GM21825 (cell line): Measurements from ENCODE around the gene ADAM19.
"Not testable (repeated sequence)": the region's sequence is repeated elsewhere in the genome, so short reads cannot be mapped to it uniquely, and the experiment has no call there.

Experiments used
- ATAC-seq: cut with Tn5 transposase; IDR thresholded peaks from one replicate; pipeline ENCODE4 v1.9.1; 2021; ENCODE audit warnings: mild to moderate bottlenecking, moderate library complexity; ENCODE audit not compliant: unreplicated experiment

ADAM19 gene

DNA sequence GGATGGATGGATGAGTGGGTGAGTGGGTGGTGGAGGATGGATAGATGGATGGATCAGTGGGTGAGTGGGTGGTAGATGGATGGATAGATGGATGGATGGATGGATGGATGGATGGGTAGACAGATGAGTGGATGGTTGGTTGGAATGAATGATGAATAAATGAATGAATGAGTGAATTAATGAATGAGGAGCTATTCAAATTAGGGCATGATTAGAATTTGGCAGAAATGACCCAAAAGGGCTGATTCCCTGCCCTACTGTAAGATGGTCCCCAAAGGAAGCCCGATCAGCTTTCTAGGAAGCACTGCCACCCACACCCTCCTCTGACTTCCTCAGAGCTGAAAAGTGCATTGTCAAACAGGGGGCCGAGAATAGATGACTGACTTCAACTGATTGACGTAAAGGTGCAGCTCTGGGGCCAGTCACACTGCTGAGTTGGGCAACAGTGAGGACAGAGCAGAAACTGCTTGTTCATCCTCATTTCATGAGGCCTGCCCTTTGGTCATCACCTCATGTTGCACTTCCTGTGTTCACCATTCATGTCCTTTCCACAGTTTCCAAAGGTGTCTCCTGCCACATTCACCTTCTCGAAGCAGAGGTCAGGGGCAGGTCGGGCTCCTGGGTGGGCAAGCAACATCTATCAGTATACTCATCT lies 81.3 kb downstream of the ADAM19 start:
- no peak for ATAC-seq

GRCh38 chr5:157492886-157493285 lies 82.7 kb downstream of the ADAM19 start:
- no peak for ATAC-seq

DNA sequence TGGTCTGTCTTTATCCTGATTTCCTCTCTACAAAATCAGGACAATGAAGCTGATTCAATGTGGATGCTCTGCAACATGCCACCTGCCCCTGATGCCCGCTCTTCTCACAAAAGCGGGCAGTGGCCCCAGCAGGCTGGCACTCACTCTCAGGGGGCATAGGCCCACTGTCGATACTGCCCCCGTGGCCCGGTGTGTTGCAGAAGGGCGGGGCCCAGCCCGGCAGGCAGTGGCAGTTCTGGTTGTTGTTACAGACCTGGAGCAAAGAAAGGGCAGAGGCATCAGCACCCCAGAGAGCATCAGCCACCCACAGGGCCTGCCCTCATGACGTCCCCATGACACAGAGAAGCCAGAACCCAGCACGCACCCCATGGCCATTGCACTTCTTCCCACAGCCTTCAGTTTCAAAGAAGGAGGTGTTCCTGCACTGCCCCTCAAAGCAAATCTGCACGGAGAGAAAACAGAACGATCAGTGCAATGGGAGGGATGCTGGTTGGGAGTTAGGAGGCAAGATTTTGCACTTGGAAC lies 84.0 kb downstream of the ADAM19 start:
- no peak for ATAC-seq

DNA sequence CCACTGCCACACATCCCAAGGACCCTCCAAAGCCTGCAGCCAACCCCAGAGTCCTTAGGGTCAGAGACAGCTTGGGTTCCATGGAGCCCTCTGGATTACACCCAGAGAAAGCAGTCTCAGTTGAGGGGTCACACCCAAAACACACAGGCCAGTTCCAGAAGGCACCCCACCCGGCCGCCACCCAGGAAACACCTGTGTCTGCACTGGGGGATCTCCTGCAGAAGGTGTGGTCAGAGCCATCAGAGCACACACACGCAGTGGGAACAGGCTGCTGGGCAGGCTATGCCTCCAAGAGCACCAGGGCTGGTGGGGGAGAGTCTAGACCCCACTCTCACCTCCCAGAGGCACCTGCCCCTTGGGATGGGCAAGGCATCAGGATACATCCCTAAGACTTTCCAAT lies 88.2 kb downstream of the ADAM19 start:
- ATAC-seq = peak; percentile 57

GRCh38 chr5:157486861-157487260 lies 88.7 kb downstream of the ADAM19 start:
- ATAC-seq = peak; percentile 44

- peak; percentile 57 for ATAC-seq
Observed at GRCh38 chr5:157486221-157486681, 89.3 kb downstream of the ADAM19 start.

GRCh38 chr5:157485811-157486210 lies 89.8 kb downstream of the ADAM19 start:
- peak; percentile 33 for ATAC-seq

DNA sequence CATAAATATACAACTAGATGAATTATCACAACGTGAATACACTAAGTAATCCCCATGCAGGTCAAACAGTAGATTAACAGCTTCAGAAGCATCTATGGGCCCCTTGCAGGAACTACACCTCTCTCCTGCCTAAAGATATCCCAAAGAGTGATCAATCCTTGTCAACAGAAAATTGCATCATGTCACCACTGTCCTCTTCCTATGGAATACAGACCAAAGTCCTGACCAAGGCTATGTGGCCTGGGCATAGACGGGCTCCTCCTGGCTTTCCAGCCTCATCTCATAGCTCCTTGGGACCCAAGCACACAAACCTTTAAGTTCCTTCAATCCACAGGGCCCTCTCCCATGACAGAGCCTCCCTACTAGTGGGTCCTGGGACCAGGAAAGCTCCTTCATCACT lies 90.2 kb downstream of the ADAM19 start:
- ATAC-seq = no peak

DNA sequence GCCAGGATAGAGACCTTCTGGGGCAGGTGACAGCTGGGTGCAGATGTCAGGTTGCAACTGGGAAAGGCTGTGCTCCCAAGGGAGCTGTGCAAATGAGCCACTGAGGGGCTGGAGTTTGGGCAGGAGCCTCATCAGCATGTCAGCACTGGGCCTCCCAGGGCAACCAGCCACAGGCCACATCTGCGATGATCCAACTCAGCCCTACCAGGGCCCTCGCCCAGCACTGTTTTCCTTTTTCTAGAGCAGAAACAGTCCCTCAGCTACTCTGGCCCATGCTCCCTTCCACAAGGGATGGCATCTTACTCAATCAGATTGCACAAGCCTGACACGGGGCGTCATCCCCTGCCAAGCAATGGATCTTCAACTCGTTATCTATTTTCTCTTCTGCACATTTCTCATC lies 90.8 kb downstream of the ADAM19 start:
- ATAC-seq = no peak

GRCh38 chr5:157482702-157483101 lies 92.9 kb downstream of the ADAM19 start:
- not testable (repeated sequence) for ATAC-seq

DNA sequence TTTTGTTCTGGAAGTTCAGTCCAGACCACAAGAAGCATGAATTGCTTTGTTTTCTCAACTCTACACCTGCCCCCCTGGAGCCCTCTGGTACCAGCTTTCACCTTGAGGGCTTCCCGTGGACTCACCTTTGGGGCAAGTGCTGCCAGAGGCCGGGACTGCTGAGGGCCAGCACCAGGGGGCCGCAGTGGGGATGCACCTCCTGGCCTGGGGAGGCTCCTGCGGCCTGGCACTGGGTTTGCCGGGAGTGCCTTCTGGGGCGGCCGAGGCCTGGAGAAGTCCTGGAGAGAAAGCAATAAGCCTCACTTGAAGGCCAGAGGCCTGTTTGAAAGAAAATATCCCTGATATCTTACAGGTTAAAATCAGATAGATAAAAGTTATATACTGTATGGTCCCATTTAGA lies 93.9 kb downstream of the ADAM19 start:
- ATAC-seq = no peak

DNA sequence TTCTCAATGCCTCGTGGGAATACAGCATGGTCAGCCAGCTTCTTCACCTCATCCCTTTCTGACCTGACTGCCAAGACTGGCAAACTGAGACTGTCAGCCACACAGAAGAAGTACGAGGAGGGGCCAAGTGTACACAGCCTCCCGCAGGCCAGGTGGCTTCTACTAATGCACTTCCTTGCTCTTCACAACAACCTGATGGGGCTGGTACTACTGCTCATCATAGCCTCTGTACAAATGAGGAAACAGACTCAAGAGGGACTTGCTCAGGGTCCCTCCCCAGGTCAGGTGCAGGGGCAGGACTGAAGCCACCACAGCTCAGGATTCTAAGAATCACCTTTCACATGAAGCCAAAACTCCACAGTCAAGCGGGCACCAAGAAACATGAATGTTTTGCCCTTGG lies 94.3 kb downstream of the ADAM19 start:
- no peak for ATAC-seq

GRCh38 chr5:157479612-157480510 lies 95.7 kb downstream of the ADAM19 start:
- ATAC-seq = no peak

DNA sequence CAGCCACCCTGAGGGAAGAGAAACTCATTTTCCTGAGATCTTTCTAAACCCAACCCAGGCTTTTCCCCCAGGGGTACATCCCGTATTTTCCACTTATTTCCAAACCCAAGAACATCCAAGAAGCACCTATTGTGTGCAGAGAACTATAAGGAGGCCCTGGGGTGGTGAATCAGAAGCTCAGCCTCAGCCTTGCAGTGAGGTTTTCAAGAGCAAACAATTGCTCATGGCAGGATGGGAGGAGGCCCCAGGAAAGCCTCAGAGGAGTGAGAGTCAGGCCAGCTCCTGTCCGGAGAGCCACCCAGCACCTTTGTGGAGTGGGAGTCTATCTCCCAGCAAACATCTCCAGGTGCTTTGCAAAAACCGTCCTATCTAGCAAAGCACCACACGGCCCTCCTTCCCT lies 96.4 kb downstream of the ADAM19 start:
- no peak for ATAC-seq

DNA sequence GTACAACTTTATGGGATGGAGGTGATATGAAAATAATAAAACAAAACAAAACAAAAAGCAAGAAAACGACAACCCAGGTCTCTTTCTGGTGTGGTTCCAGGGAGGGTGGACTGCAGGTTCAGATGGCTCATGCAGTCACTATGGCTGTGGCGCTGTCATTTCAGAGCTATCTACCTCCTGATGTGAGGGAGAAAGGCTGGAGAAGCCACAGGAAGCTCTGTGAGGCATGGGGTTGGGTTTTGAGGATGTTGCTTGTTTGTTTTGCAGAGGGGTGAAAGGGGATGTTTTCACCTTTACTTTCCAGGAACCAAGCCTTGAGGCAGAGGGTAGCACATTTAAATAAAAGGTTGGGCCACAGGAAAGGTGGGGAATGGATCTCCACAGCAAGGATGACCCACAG lies 96.8 kb downstream of the ADAM19 start:
- no peak for ATAC-seq

DNA sequence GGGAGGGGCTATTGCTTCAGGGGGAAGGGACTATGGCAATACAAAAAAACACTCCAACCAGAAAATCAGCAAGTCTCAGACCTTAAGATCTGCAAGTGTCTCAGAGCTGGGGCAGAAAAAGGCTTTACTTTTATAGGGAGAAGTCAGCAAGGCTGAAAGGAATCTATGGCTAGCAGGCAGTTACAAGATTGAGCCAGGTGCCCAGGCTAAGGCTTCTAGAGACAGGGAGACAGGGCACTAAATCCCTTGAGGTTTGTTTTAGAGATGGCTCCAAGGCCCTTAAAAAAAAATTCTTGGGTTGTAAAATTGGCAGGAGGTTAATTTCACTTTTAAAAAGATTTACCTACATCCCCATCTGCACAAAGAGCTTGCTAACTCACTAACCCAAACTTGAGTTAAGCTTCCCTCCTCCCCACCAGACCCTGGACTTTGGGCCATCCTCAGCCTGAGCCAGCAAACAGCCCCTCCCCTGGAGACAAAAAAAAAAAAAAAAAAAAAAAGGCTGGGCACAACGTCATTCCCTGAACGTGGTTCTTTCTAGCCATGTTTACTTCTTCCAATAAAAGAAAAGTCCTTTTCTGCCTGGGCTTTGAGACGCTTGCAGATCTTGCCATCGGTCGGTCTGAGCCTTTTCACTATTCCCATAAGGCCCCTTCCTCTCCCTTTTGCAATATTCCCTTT lies 97.6 kb downstream of the ADAM19 start:
- ATAC-seq = no peak

GRCh38 chr5:157476702-157477408 lies 98.7 kb downstream of the ADAM19 start:
- no peak for ATAC-seq

DNA sequence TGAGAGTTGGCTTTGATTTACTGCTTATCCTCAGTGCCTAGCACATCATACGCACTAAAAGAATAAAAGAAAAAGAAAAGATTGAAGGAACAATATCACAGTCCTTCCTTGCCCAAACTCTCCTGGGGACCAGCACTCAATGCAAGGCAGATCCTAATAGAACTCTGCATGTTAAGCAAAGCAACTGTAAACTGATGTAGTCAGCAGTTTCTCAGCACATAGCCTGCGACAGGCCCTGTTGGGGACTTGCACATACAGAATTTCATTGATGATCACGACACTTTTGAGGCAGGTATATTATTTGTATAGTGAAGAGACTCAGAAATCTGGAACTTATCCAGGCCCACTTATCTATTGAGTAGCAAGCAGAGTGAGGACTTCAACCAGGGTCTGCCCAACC lies 100.1 kb downstream of the ADAM19 start:
- no peak for ATAC-seq

DNA sequence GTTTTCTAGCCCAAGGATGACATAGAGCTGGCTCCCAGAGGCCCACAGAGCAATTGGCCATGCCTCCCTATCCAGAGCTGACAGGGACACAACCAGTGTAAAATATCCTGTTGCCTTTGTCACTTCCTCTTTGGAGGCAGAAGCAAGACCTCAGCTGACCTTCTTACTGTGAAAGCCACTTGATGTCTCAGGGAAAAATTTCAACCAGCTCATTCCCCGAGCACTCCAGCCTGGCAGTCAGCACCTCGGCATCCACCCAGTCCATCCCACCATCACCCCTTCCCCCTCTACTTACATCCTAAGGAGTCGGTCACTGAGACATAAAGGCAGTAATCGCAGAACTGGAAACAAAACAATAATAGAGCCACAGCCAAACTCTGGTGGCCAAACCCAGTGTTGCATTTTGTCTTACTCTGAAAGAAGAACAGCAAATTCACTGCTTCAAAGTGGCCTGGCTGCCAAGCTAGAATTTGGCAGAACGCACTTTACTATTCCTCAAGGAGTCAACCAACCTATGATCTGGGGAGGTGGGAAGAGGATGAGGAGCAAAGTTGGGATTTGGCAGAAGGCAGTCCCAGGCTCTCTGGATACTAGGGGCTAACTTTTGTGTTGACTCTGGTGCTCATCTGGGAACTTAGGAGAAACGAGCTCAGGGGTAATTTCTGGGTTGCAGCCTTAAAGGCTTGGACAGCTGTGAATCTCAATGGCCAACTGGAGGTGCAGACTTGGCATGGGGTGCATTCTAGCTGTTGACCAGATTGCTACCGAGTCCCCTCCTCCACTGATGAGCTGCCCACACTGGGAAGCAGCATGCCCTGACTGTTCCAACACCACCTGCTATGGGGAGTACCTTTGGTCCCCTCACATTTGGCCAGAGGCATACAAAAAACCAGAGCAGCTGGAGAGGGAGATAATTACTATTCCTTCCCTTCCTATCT lies 101.9 kb downstream of the ADAM19 start:
- ATAC-seq = no peak

DNA sequence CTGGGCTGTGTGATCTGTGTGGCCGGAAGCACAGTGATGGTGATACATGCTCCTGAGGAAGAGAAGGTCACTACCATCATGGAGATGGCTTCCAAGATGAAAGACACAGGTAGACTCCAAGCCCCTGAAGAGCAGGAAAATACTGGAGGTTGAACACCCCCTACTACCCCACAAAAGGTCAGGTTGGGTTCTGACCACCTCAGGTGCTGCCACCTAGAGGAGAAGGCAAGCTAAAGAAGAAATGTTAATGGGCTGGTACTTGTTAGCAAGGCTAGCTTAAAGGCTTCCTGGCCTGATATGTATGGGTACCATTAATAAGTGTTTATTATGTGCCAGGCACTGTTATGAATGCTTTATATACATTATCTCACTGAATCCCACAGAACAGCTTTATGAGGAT lies 103.9 kb downstream of the ADAM19 start:
- ATAC-seq = no peak
